SK-N-SH treated with all-trans-retinoic acid at 6 μM for 48 hours (cell line): ENCODE results near the gene IL18R1.

Source experiments
- ARNTL ChIP-seq: fragments of 450-650 bp; formaldehyde crosslinking; IDR thresholded peaks from 2 replicates; pipeline ENCODE4 v1.5.0; 2020; ENCODE audit warnings: low read depth, mild to moderate bottlenecking, moderate library complexity, borderline replicate concordance
- RARB ChIP-seq: fragments of 250-450 bp; sonication (Bioruptor Pico); IDR thresholded peaks from 2 replicates; pipeline ENCODE4 v1.8.0; 2021; ENCODE audit warnings: mild to moderate bottlenecking, moderate library complexity
- TOX ChIP-seq: fragments of 250-450 bp; sonication (Bioruptor Pico); IDR thresholded peaks from 2 replicates; pipeline ENCODE4 v1.8.0; 2021; ENCODE audit warnings: mild to moderate bottlenecking, moderate library complexity, borderline replicate concordance
- ZFP3 ChIP-seq: fragments of 250-450 bp; sonication (Bioruptor Pico); IDR thresholded peaks from 2 replicates; pipeline ENCODE4 v1.5.0; 2020; ENCODE audit warnings: mild to moderate bottlenecking, moderate library complexity

- no peak for TF ChIP-seq ARNTL (CRISPR knock-in tag)
- no peak for TF ChIP-seq TOX (CRISPR knock-in tag)
- no peak for TF ChIP-seq RARB (CRISPR knock-in tag)
- no peak for TF ChIP-seq ZFP3 (CRISPR knock-in tag)
These were observed 91.3 kb downstream of the IL18R1 start for GRCh38 chr2:102446936-102447335.
